Duodenal mucosa (tissue), 2 donors: ENCODE measurements around the gene LTBP1.
"Not testable (repeated sequence)": the region's sequence is repeated elsewhere in the genome, so short reads cannot be mapped to it uniquely, and the experiment has no call there.

Experiments
- H3K27ac ChIP-seq: one replicate; pipeline ENCODE4 v1.7.0; 2013; ENCODE audit warnings: low read depth, low read length
- H3K27me3 ChIP-seq, 2 donors: one replicate each; pipeline ENCODE4 v1.7.0; 2013; ENCODE audit warnings: low read length in 2 of 2, control low read depth in 1 of 2; ENCODE audit not compliant: insufficient read depth in 2 of 2, control insufficient read depth in 1 of 2
- H3K36me3 ChIP-seq, 2 donors: one replicate each; pipeline ENCODE4 v1.7.0; 2013; ENCODE audit warnings: low read length in 2 of 2, control low read depth in 1 of 2; ENCODE audit not compliant: insufficient read depth in 2 of 2, control insufficient read depth in 1 of 2
- H3K4me1 ChIP-seq, 2 donors: one replicate each; pipeline ENCODE4 v1.7.0; 2013; ENCODE audit warnings: low read length in 2 of 2, control low read depth in 1 of 2; ENCODE audit not compliant: insufficient read depth in 2 of 2, control insufficient read depth in 1 of 2
- H3K4me3 ChIP-seq, 2 donors: one replicate each; pipeline ENCODE4 v1.7.0; 2013; ENCODE audit warnings: low read length in 2 of 2, low read depth in 1 of 2
- H3K9ac ChIP-seq, 2 donors: one replicate each; pipeline ENCODE4 v1.7.0; 2013; ENCODE audit warnings: low read length in 2 of 2, low read depth in 1 of 2
- H3K9me3 ChIP-seq, 2 donors: one replicate each; pipeline ENCODE4 v1.7.0; 2013; ENCODE audit warnings: low read length in 2 of 2, control low read depth in 1 of 2; ENCODE audit not compliant: control insufficient read depth in 1 of 2

Gene LTBP1

DNA sequence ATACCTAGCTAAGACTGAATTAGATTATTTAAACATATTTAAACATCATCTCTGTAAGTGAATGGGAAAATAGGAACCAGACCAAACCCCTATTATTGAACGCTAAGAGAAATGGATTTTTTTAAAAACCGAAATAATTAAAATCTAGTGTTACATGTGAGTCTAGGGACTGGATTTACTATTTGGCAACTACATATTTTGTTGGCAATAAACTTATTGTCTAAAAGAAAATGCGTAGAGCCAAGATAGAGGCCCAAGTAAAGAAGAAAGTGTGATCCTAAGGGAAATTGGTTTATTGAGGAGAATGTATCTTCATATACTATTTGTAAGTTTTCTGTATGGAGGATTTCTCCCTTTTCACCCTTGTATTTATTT lies 105.6 kb downstream of the LTBP1 start:
- no peaks in the 10 kb centered on the region for H3K36me3 ChIP-seq
- no peak overlapping the region for H3K4me3 ChIP-seq
- H3K27ac ChIP-seq = no peak overlapping the region
- no peaks in the 10 kb centered on the region for H3K27me3 ChIP-seq
- no peaks in the 10 kb centered on the region for H3K4me1 ChIP-seq
- H3K9ac ChIP-seq = no peak overlapping the region
- no peaks in the 10 kb centered on the region for H3K9me3 ChIP-seq

DNA sequence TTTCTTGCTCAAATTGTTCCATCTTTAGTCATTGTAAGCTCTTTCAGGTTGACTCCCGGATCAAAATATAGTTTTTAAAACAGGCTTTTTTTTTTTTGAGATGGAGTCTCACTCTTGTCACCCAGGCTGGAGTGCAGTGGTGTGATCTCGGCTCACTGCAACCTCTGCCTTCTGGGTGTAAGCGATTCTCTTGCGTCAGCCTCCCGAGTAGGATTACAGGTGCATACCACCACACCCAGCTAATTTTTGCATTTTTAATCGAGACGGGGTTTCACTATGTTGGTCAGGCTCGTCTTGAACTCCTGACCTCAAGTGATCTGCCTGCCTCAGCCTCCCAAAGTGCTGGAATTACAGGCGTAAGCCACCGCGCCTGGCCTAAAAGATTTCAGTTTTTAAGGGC lies 106.0 kb downstream of the LTBP1 start:
- not testable (repeated sequence) for H3K27me3 ChIP-seq, H3K4me1 ChIP-seq, H3K36me3 ChIP-seq, H3K27ac ChIP-seq, H3K9me3 ChIP-seq, H3K4me3 ChIP-seq, H3K9ac ChIP-seq

DNA sequence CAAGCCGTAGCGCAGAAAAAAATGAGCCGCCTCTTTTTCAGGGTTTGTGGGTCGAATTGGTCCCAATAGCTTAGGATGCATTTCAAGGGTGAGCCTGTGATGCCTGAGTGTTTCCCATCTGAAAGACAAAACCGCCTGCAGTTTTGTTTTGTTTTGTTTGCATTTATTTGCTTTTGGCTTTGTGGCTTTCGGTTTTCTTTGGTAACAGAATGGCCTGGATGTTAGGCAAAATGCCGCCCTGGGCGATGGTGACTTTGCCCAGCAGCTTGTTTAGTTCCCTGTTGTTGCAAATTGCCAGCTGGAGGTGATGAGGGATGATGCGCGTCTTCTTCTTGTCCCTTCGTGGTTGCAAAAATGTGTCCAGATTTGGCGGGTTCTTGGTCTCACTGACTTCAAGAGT lies 109.4 kb downstream of the LTBP1 start:
- Histone ChIP-seq H3K27ac (no peak overlapping the region), H3K36me3 (no peaks in the 10 kb centered on the region), H3K4me1 (no peaks in the 10 kb centered on the region), H3K4me3 (no peak overlapping the region), H3K9me3 (no peaks in the 10 kb centered on the region), H3K27me3 (no peaks in the 10 kb centered on the region), H3K9ac (no peak overlapping the region)

DNA sequence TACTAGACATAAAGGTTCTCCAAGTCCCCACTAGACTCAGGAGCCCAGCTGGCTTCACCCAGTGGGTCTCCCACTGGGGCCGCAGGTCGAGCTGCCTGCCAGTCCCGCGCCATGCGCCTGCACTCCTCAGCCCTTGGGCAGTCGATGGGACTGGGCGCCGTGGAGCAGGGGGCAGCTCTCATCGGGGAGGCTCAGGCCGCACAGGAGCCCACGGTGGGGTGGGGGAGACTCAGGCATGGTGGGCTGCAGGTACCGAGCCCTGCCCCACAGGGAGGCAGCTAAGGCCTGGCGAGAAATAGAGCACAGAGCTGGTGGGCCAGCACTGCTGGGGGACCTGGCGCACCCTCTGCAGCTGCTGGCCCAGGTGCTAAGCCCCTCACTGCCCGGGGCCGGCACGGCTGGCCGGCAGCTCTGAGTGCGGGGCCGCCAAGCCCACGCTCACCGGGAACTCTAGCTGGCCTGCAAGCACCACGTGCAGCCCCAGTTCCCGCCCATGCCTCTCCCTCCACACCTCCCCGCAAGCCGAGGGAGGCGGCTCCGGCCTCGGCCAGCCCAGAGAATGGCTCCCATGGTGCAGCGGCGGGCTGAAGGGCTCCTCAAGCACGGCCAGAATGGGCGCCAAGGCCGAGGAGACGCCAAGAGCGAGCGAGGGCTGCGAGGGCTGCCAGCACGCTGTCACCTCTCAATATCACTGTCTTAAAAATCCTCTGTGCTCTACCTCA lies 110.7 kb downstream of the LTBP1 start:
- not testable (repeated sequence) for H3K4me1 ChIP-seq, H3K27ac ChIP-seq, H3K36me3 ChIP-seq, H3K9ac ChIP-seq, H3K4me3 ChIP-seq, H3K27me3 ChIP-seq, H3K9me3 ChIP-seq

DNA sequence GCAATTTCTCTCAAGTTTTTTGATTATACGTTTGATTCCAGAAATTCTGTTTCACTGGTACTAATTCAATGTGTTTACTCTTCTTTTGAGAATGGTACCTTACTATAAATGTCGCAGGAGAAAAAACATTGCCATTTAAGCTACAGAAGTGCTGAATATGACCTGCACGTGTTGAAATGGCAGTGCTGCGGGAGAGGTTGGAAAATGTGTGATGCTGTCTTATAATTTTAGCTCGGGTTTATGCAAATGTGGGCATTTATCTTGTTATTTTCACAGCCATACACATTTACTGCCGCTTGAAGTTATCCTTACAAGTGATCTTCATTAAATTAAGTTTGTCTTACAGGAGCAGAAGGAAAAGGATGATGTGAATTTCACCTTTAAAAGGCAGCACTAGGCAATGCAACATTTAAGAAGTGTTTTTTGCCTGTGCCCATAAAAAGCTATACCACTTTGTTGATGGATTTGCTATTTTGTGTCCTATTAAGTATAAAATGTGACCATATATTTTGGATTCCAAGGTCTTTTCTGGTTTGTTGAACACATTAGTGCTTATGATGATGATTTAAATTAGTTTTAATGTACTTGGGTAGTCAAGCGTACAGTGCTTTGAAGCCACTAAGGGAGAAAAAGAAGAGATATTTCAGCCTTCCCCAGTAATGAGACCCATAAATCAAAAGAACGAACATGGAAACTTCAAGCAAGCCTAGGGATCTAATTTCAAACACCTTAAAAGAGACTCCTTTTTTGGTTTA lies 112.1 kb downstream of the LTBP1 start:
- Histone ChIP-seq H3K27ac (no peak overlapping the region), H3K4me1 (no peaks in the 10 kb centered on the region), H3K36me3 (no peaks in the 10 kb centered on the region), H3K27me3 (no peaks in the 10 kb centered on the region), H3K9me3 (no peaks in the 10 kb centered on the region), H3K9ac (no peak overlapping the region), H3K4me3 (no peak overlapping the region)

DNA sequence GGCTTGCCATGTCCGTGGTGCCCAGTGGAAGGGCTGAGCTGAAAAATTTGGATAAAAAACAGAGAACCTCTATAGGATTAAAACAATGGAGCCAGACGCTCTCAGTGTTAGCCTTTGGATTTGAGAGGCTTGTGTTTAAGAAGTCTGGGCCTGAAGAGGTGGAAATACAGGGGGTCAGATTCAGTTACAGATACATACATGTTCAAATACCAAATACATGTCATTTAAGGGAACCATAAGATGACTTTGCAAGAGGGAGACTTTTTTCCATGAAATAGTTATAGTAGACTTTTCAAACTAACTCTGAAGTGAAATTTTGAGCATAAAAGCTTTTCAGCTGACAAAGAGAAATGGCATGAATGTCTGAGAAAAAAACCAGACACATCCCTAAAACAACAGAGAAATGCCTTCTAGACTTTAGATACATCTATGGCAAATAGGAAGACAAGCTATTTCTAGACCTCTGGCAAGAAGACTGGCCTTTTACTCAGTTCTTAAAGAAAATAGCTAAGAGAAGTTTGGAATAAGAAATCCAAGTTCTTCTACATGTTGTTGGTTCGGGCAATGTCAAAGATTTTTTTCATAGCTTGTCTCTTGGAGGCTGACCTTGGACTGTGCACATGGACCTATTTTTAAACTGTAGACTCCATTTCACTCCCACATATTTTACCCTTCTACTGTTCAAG lies 112.9 kb downstream of the LTBP1 start:
- no peak overlapping the region for H3K9ac ChIP-seq
- no peak overlapping the region for H3K4me3 ChIP-seq
- no peaks in the 10 kb centered on the region for H3K36me3 ChIP-seq
- H3K4me1 ChIP-seq = no peaks in the 10 kb centered on the region
- no peaks in the 10 kb centered on the region for H3K9me3 ChIP-seq
- H3K27ac ChIP-seq = no peak overlapping the region
- no peaks in the 10 kb centered on the region for H3K27me3 ChIP-seq

DNA sequence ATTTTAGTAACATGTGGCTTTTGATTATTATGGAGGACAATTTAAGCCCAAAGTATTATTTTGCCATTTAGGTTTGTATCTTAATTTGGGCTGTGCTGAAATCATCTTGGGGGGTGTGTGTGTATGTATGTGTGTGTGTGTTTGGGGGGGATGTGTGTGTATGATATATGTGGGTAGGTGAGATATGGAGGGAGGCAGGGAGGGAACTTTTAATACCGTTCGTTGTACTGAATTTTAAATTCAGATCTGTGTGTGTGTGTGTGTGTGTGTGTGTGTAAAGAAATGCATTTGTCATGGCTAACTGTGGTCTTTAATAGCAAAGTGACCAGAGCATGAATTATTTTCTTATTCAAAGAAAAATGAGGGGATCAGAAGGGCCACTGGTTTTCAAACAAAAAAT lies 113.7 kb downstream of the LTBP1 start:
- Histone ChIP-seq H3K4me3 (no peak overlapping the region), H3K9ac (no peak overlapping the region), H3K36me3 (no peaks in the 10 kb centered on the region), H3K9me3 (no peaks in the 10 kb centered on the region), H3K27me3 (no peaks in the 10 kb centered on the region), H3K4me1 (no peaks in the 10 kb centered on the region), H3K27ac (no peak overlapping the region)

DNA sequence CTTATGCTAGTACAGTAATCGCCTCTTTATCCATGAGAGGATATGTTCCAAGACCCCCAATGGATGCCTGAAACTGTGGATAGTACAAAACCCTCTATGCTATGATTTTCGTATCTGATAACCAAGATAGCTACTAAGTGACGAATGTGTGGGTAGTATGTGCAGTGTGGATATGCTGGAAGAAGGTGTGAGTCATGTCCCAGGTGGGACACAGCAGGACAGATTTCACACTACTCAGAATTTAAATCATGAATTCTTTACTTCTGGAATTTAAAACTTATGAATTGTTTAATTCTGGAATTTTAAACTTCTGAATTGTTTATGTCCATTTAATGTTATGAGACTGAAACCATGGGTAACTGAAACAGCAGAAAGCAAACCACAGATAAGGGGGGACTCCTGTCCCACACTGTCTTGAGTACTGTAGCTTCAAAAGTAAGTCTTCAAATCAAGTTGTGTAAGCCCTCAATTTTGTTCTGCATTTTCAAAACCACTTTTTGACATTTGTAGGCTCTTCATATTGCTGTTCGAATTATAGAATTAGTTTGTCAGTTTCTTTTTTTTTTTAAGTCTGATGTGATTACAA lies 116.0 kb downstream of the LTBP1 start:
- Histone ChIP-seq H3K9ac (no peak overlapping the region), H3K27ac (no peak overlapping the region), H3K9me3 (no peaks in the 10 kb centered on the region), H3K27me3 (no peaks in the 10 kb centered on the region), H3K4me3 (no peak overlapping the region), H3K4me1 (no peaks in the 10 kb centered on the region), H3K36me3 (no peaks in the 10 kb centered on the region)

DNA sequence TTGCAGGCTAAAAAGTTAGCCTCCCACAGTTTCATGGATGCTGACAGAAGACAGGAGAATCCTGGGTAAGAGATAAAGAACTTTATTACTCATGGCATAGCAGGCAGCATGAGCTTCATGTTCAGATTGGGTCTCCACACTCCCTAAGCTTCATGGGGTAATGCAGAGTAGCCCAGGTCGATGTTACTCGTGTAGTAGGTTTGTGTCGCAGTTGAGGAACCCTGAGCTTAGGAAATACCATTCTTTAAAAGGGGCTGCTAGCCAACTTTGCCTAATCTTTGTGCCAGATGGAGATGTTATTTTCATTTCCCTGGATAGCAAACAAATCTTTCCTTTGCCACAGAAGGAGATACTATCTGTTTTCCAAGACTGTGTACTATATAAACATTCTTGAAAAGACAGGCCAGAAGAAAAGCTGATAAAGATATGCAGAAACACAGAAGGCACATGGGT lies 117.6 kb downstream of the LTBP1 start:
- H3K9me3 ChIP-seq = no peaks in the 10 kb centered on the region
- no peaks in the 10 kb centered on the region for H3K36me3 ChIP-seq
- H3K9ac ChIP-seq = no peak overlapping the region
- no peak overlapping the region for H3K27ac ChIP-seq
- H3K4me3 ChIP-seq = no peak overlapping the region
- H3K27me3 ChIP-seq = no peaks in the 10 kb centered on the region
- H3K4me1 ChIP-seq = no peaks in the 10 kb centered on the region

DNA sequence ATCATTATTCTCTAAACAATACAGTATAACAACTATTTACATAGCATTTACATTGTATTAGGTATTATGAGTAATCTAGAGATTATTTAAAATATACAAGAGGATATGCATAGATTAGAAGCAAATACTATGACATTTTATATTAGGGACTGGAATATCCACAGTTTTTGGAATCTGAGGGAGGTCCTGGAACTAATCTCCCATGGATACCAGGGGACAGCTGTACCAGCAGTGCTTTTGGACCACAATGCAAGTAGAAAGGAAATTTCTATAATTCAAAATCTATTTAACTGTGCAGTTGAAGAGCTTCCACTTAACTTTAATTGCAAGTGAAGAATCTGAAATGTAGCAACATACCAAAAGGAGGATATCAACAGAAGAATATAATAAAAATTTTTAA lies 120.8 kb downstream of the LTBP1 start:
- Histone ChIP-seq H3K9me3 (no peaks in the 10 kb centered on the region), H3K4me1 (no peaks in the 10 kb centered on the region), H3K27ac (no peak overlapping the region), H3K36me3 (no peaks in the 10 kb centered on the region), H3K27me3 (no peaks in the 10 kb centered on the region), H3K4me3 (no peak overlapping the region), H3K9ac (no peak overlapping the region)
